Measurements from ENCODE around the gene LAMC1. TPM values are rescaled to one million over a fixed set of nuclear protein-coding genes. Genes with fewer than 3 reads are reported as not detected.

Gene LAMC1
- total and polyA plus RNA-seq, 2 donors (not counting 1 experiment from before 2014, with no cell fraction given), result 11.5 to 34.0 TPM

DNA sequence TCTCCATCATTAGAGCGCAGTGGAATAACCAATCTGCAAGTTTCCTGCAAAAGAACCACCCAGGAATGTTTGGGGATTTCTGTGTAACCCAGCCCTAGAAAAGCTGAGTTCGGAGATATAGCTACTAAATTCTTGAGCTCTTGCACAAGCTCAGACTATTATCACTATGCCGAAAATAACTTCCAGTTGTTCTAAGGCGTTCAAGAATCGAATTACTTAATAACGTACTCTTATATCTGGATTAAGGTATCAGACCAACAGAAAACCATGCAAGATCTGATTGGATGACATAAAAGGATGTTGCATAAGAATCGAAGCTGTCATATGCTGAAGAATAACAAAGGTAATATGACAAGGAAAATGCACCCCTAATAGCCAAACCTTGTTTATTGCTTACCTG is 155.3 kb downstream of the LAMC1 start:
- H3K27me3 Mint-ChIP-seq, result peaks cover 11% of the 10 kb centered on the region
- Histone ChIP-seq H3K36me3 (replicated peaks in 1 of 2; ENCODE audit: control extremely low read depth in 1 of 2, control insufficient read depth in 1 of 2, extremely low read depth in 1 of 2, insufficient read depth in 2 of 2, low read length in 1 of 2) (no peaks in the 10 kb centered on the region), H2AFZ (ENCODE audit: insufficient read depth, low read depth, low read length, poor library complexity, severe bottlenecking) (no peak overlapping the region), H3K4me2 (replicated peaks; ENCODE audit: low read depth, low read length, poor library complexity, severe bottlenecking) (no peak overlapping the region), H3K79me2 (ENCODE audit: control insufficient read depth, insufficient read depth, low read length) (no peaks in the 10 kb centered on the region), H3K9me3 (ENCODE audit: control extremely low read depth in 1 of 3, control insufficient read depth in 2 of 3, insufficient read depth in 1 of 3, low read length in 2 of 3) (no peaks in the 10 kb centered on the region), H3K4me1 (ENCODE audit: control insufficient read depth in 2 of 2, insufficient read depth in 2 of 2, low read length in 2 of 2) (peaks cover 5 to 11% of the 10 kb centered on the region in 2 donors), H3K27ac (ENCODE audit: low read length in 2 of 2) (no peak overlapping the region), H3K9ac (ENCODE audit: low read length) (no peak overlapping the region), H3K4me3 (ENCODE audit: control extremely low read depth in 1 of 5, extremely low read depth in 1 of 5, insufficient read depth in 1 of 5, low read depth in 2 of 5, low read length in 4 of 5) (no peak overlapping the region), H4K20me1 (ENCODE audit: control insufficient read depth, insufficient read depth, low read length, poor library complexity, severe bottlenecking) (no peaks in the 10 kb centered on the region), H3K27me3 (replicated peaks in 1 of 4; ENCODE audit: control extremely low read depth in 1 of 4, control insufficient read depth in 3 of 4, insufficient read depth in 4 of 4, low read length in 3 of 4) (peaks cover 0 to 3% (median 0%) of the 10 kb centered on the region in 4 experiments)
- CTCF ChIA-PET, result no interaction called here
- H3K4me3 Mint-ChIP-seq, result no peak overlapping the region
- intact Hi-C loops (cut with micrococcal nuclease), result no loop called here
- no peak overlapping the region for H3K27ac Mint-ChIP-seq
- POLR2A ChIA-PET, result no interaction called here
- H3K4me1 Mint-ChIP-seq, result peaks cover 11% of the 10 kb centered on the region
- WGBS (ENCODE audit: insufficient coverage), result no CpG with 5 or more reads among the region's 7 CpGs
- TF ChIP-seq EZH2 (IDR thresholded peaks at IDR 0.05; ENCODE audit: borderline replicate concordance, insufficient read depth, low read depth, low read length, poor library complexity, severe bottlenecking), result no peak
- TF ChIP-seq, protein P1, sequence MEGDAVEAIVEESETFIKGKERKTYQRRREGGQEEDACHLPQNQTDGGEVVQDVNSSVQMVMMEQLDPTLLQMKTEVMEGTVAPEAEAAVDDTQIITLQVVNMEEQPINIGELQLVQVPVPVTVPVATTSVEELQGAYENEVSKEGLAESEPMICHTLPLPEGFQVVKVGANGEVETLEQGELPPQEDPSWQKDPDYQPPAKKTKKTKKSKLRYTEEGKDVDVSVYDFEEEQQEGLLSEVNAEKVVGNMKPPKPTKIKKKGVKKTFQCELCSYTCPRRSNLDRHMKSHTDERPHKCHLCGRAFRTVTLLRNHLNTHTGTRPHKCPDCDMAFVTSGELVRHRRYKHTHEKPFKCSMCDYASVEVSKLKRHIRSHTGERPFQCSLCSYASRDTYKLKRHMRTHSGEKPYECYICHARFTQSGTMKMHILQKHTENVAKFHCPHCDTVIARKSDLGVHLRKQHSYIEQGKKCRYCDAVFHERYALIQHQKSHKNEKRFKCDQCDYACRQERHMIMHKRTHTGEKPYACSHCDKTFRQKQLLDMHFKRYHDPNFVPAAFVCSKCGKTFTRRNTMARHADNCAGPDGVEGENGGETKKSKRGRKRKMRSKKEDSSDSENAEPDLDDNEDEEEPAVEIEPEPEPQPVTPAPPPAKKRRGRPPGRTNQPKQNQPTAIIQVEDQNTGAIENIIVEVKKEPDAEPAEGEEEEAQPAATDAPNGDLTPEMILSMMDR (IDR thresholded peaks at IDR 0.05), result no peak
- DNase-seq (no peak), ATAC-seq (ENCODE audit: low read depth) (no peak)
- no peaks in the 10 kb centered on the region for H3K9me3 Mint-ChIP-seq (ENCODE audit: insufficient read depth)

DNA sequence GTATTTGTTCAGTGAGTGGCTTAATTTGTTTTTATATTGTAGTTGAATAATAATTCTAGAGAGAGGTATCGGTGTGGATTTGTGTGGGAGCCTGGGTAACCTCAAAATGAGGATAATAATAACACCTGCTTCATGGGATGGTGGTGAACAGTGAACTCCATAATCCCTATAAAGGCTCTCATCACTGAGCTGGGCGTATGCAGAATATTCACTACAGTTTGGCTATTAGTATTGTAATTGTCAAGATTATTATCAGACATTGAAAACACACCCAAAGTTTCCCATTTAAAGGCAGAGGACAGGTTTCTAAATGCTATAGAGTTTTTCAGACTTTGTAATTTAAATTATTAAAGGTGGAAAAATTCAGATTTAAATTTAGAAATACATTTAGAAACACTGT is 155.8 kb downstream of the LAMC1 start:
- Histone ChIP-seq H3K27me3 (replicated peaks in 1 of 4; ENCODE audit: control extremely low read depth in 1 of 4, control insufficient read depth in 3 of 4, insufficient read depth in 4 of 4, low read length in 3 of 4) (peaks cover 0 to 3% (median 0%) of the 10 kb centered on the region in 4 experiments), H3K4me3 (ENCODE audit: control extremely low read depth in 1 of 5, extremely low read depth in 1 of 5, insufficient read depth in 1 of 5, low read depth in 2 of 5, low read length in 4 of 5) (no peak overlapping the region), H3K36me3 (replicated peaks in 1 of 2; ENCODE audit: control extremely low read depth in 1 of 2, control insufficient read depth in 1 of 2, extremely low read depth in 1 of 2, insufficient read depth in 2 of 2, low read length in 1 of 2) (no peaks in the 10 kb centered on the region), H2AFZ (ENCODE audit: insufficient read depth, low read depth, low read length, poor library complexity, severe bottlenecking) (no peak overlapping the region), H4K20me1 (ENCODE audit: control insufficient read depth, insufficient read depth, low read length, poor library complexity, severe bottlenecking) (no peaks in the 10 kb centered on the region), H3K9me3 (ENCODE audit: control extremely low read depth in 1 of 3, control insufficient read depth in 2 of 3, insufficient read depth in 1 of 3, low read length in 2 of 3) (no peaks in the 10 kb centered on the region), H3K9ac (ENCODE audit: low read length) (no peak overlapping the region), H3K79me2 (ENCODE audit: control insufficient read depth, insufficient read depth, low read length) (no peaks in the 10 kb centered on the region), H3K27ac (ENCODE audit: low read length in 2 of 2) (no peak overlapping the region), H3K4me1 (ENCODE audit: control insufficient read depth in 2 of 2, insufficient read depth in 2 of 2, low read length in 2 of 2) (peaks cover 5 to 11% of the 10 kb centered on the region in 2 donors), H3K4me2 (replicated peaks; ENCODE audit: low read depth, low read length, poor library complexity, severe bottlenecking) (no peak overlapping the region)
- no CpG with 5 or more reads among the region's 2 CpGs for WGBS (ENCODE audit: insufficient coverage)
- TF ChIP-seq, protein P1 (IDR thresholded peaks at IDR 0.05), result no peak
- no peak for TF ChIP-seq EZH2 (IDR thresholded peaks at IDR 0.05; ENCODE audit: borderline replicate concordance, insufficient read depth, low read depth, low read length, poor library complexity, severe bottlenecking)
- peaks cover 6% of the 10 kb centered on the region for H3K27me3 Mint-ChIP-seq
- no peak overlapping the region for H3K4me3 Mint-ChIP-seq
- intact Hi-C loops (cut with micrococcal nuclease), result no loop called here
- CTCF ChIA-PET, result no interaction called here
- ATAC-seq (ENCODE audit: low read depth) (no peak), DNase-seq (no peak)
- no peak overlapping the region for H3K27ac Mint-ChIP-seq
- H3K4me1 Mint-ChIP-seq, result peaks cover 11% of the 10 kb centered on the region
- H3K9me3 Mint-ChIP-seq (ENCODE audit: insufficient read depth), result no peaks in the 10 kb centered on the region
- POLR2A ChIA-PET, result no interaction called here

Measured in B cell (primary cell).